H1 (cell line): ENCODE data around the gene RNF220. TPM values are rescaled to one million over a fixed set of nuclear protein-coding genes. Genes with fewer than 3 reads are reported as not detected.

ENCODE experiments used
- CTCF ChIA-PET: fragments of 300-600 bp; sonication (Branson Sonifier 250); formaldehyde crosslinking; loops from one replicate; lab custom pipeline; 2021; ENCODE audit not compliant: partially characterized antibody; lab: Charles Lee
- POLR2A ChIA-PET: fragments of 300-600 bp; sonication (Branson Sonifier 250); formaldehyde crosslinking; loops from one replicate; lab custom pipeline; 2021; ENCODE audit warnings: inconsistent platforms; ENCODE audit not compliant: partially characterized antibody; lab: Charles Lee
- DNase-seq, 2 experiments: peaks; one replicate each; pipeline versions ENCODE4 v3.0.0 to v3.0.0-alpha.2; 2010 to 2022; ENCODE audit warnings: low spot score in 2 of 2, low read depth in 1 of 2, mixed read lengths in 1 of 2
- FAIRE-seq: peaks from 2 replicates; lab custom pipeline; 2011; peaks lifted over from hg19 to GRCh38; lab: Jason Lieb, UNC
- H2AFZ ChIP-seq: 2 replicates; pipeline ENCODE4 v1.8.1; 2012; ENCODE audit warnings: low read length, inconsistent platforms
- H2AK5ac ChIP-seq: 2 replicates; pipeline ENCODE4 v1.6.1; 2013; ENCODE audit warnings: low read depth, low read length
- H2BK120ac ChIP-seq: replicated peaks from 2 replicates; pipeline ENCODE3; 2013; ENCODE audit warnings: low read depth, low read length, inconsistent platforms
- H2BK12ac ChIP-seq: 2 replicates; pipeline ENCODE4 v1.6.1; 2013; ENCODE audit warnings: low read depth, low read length
- H2BK15ac ChIP-seq: 2 replicates; pipeline ENCODE4 v1.6.1; 2013; ENCODE audit warnings: low read length
- H2BK20ac ChIP-seq: 2 replicates; pipeline ENCODE4 v1.6.1; 2013; ENCODE audit warnings: low read length
- H2BK5ac ChIP-seq: 2 replicates; pipeline ENCODE4 v1.6.1; 2013; ENCODE audit warnings: low read depth, low read length
- H3K14ac ChIP-seq: 2 replicates; pipeline ENCODE4 v1.6.1; 2013; ENCODE audit warnings: inconsistent platforms; ENCODE audit not compliant: insufficient read length
- H3K18ac ChIP-seq: 2 replicates; pipeline ENCODE4 v1.6.1; 2013; ENCODE audit warnings: low read length; ENCODE audit errors: extremely low read depth
- H3K23ac ChIP-seq: 2 replicates; pipeline ENCODE4 v1.6.1; 2013; ENCODE audit warnings: inconsistent platforms; ENCODE audit not compliant: insufficient read length
- H3K23me2 ChIP-seq: 2 replicates; pipeline ENCODE4 v1.6.1; 2013; ENCODE audit warnings: low read depth, low read length
- H3K27ac ChIP-seq: 2 replicates; pipeline ENCODE4 v1.6.1; 2011; ENCODE audit warnings: low read depth, low read length, inconsistent platforms
- H3K27me3 ChIP-seq, 4 experiments: replicated peaks in 1 of 4; 1 replicate in 1 of 4; 2 replicates in 3 of 4; pipeline versions ENCODE4 v1.6.1 to v1.8.1; 2011 to 2013; ENCODE audit warnings: low read length in 3 of 4, mild to moderate bottlenecking in 3 of 4, inconsistent platforms in 2 of 4, mixed read lengths in 2 of 4, moderate library complexity in 1 of 4; ENCODE audit not compliant: control insufficient read depth in 3 of 4, insufficient read depth in 3 of 4; ENCODE audit errors: extremely low read depth in 1 of 4
- H3K36me3 ChIP-seq, 4 experiments: 2 replicates each; pipeline versions ENCODE4 v1.6.1 to v1.8.1; 2011 to 2013; ENCODE audit warnings: mild to moderate bottlenecking in 4 of 4, low read length in 3 of 4, moderate library complexity in 2 of 4, control low read depth in 1 of 4, inconsistent platforms in 1 of 4; ENCODE audit not compliant: insufficient read depth in 4 of 4, control insufficient read depth in 2 of 4
- H3K4ac ChIP-seq: replicated peaks from 2 replicates; pipeline ENCODE3; 2013; ENCODE audit warnings: low read length, low read depth, mixed read lengths, inconsistent platforms; ENCODE audit not compliant: insufficient read length
- H3K4me1 ChIP-seq, 4 experiments: replicated peaks in 1 of 4; 1 replicate in 1 of 4; 2 replicates in 3 of 4; pipeline versions ENCODE4 v1.6.1 to v1.8.1; 2011 to 2013; ENCODE audit warnings: low read length in 3 of 4, inconsistent platforms in 2 of 4, mixed read lengths in 1 of 4; ENCODE audit not compliant: insufficient read depth in 4 of 4, control insufficient read depth in 3 of 4
- H3K4me2 ChIP-seq, 2 experiments: 2 replicates each; pipeline versions ENCODE4 v1.6.1 to v1.8.1; 2011 to 2013; ENCODE audit warnings: low read depth in 2 of 2, low read length in 2 of 2, control low read depth in 1 of 2, inconsistent platforms in 1 of 2, mild to moderate bottlenecking in 1 of 2; ENCODE audit not compliant: insufficient read depth in 1 of 2
- H3K4me3 ChIP-seq, 4 experiments: fragments of 200-600, 300-600 bp in 1 of 4; sonication (generic), shearing (Covaris generic), sonication (Bioruptor Twin) in 1 of 4; 2 replicates each; pipeline versions ENCODE4 v1.5.1 to v1.8.1; 2011 to 2016; ENCODE audit warnings: low read length in 4 of 4, low read depth in 3 of 4, control low read depth in 2 of 4, inconsistent platforms in 2 of 4, mild to moderate bottlenecking in 2 of 4, mixed read lengths in 1 of 4, moderate library complexity in 1 of 4; ENCODE audit not compliant: insufficient read depth in 2 of 4; ENCODE audit errors: extremely low read depth in 1 of 4
- H3K56ac ChIP-seq: replicated peaks from 2 replicates; pipeline ENCODE3; 2013; ENCODE audit warnings: low read depth, mild to moderate bottlenecking, mixed read lengths, low read length, inconsistent platforms; ENCODE audit not compliant: insufficient read length
- H3K79me1 ChIP-seq: 2 replicates; pipeline ENCODE4 v1.6.1; 2013; ENCODE audit warnings: low read depth, low read length, control low read depth
- H3K79me2 ChIP-seq, 2 experiments: 2 replicates each; pipeline versions ENCODE4 v1.6.1 to v1.8.1; 2012 to 2013; ENCODE audit warnings: low read length in 2 of 2, mild to moderate bottlenecking in 2 of 2, inconsistent platforms in 1 of 2; ENCODE audit not compliant: insufficient read depth in 2 of 2, control insufficient read depth in 1 of 2
- H3K9ac ChIP-seq, 4 experiments: replicated peaks in 1 of 4; 1 replicate in 1 of 4; 2 replicates in 3 of 4; pipeline versions ENCODE4 v1.6.1 to v1.8.1; 2011 to 2013; ENCODE audit warnings: low read depth in 3 of 4, low read length in 3 of 4, control low read depth in 2 of 4, mild to moderate bottlenecking in 2 of 4, moderate library complexity in 2 of 4, inconsistent platforms in 1 of 4; ENCODE audit errors: extremely low read depth in 1 of 4
- H3K9me3 ChIP-seq, 2 experiments: 2 replicates each; pipeline versions ENCODE4 v1.6.1 to v1.8.1; 2012 to 2013; ENCODE audit warnings: mild to moderate bottlenecking in 2 of 2, moderate library complexity in 2 of 2, control low read depth in 1 of 2, inconsistent platforms in 1 of 2, low read depth in 1 of 2, low read length in 1 of 2, mixed read lengths in 1 of 2; ENCODE audit not compliant: insufficient read depth in 2 of 2
- H4K20me1 ChIP-seq, 2 experiments: replicated peaks in 1 of 2; 2 replicates each; pipeline versions ENCODE3 to v1.8.1; 2011 to 2013; ENCODE audit warnings: inconsistent platforms in 2 of 2, low read length in 2 of 2, mild to moderate bottlenecking in 1 of 2; ENCODE audit not compliant: insufficient read depth in 2 of 2, control insufficient read depth in 1 of 2
- H4K5ac ChIP-seq: 2 replicates; pipeline ENCODE4 v1.6.1; 2013; ENCODE audit warnings: low read length, low read depth, mixed read lengths, inconsistent platforms; ENCODE audit not compliant: insufficient read length
- H4K8ac ChIP-seq: 2 replicates; pipeline ENCODE4 v1.8.0; 2013; ENCODE audit warnings: mild to moderate bottlenecking, moderate library complexity, low read length, inconsistent platforms; ENCODE audit not compliant: insufficient read depth; ENCODE audit errors: extremely low read depth
- H4K91ac ChIP-seq: replicated peaks from 2 replicates; pipeline ENCODE3; 2013; ENCODE audit warnings: low read length, mixed read lengths, inconsistent platforms; ENCODE audit not compliant: insufficient read length
- BACH1 ChIP-seq: IDR thresholded peaks from 2 replicates; pipeline ENCODE4 v1.6.1; 2012; ENCODE audit warnings: low read length, improper control_type of control experiment
- BCL11A ChIP-seq, 2 experiments: IDR thresholded peaks; one replicate each; pipeline ENCODE4 v1.6.1; 2011; ENCODE audit warnings: low read depth in 2 of 2, low read length in 2 of 2, mild to moderate bottlenecking in 2 of 2
- CBX8 ChIP-seq: fragments of 300-800, 300-1000 bp; sonication (generic); IDR thresholded peaks from 2 replicates; pipeline ENCODE4 v1.7.1; 2016; ENCODE audit warnings: low read depth, low read length, borderline replicate concordance
- CEBPB ChIP-seq: IDR thresholded peaks from 2 replicates; pipeline ENCODE4 v1.6.1; 2012; ENCODE audit warnings: low read depth, low read length
- CTCF ChIP-seq, 3 experiments: IDR thresholded peaks; 1 replicate in 2 of 3; 2 replicates in 1 of 3; pipeline versions ENCODE4 v1.5.1 to v1.6.1; 2011; ENCODE audit warnings: low read length in 3 of 3, mild to moderate bottlenecking in 3 of 3, inconsistent platforms in 2 of 3, low read depth in 1 of 3, moderate library complexity in 1 of 3; ENCODE audit not compliant: insufficient read depth in 1 of 3; ENCODE audit errors: control extremely low read depth in 1 of 3
- EZH2 ChIP-seq: fragments of 200-600 bp; sonication (generic); IDR thresholded peaks from 2 replicates; pipeline ENCODE4 v1.7.1; 2012; ENCODE audit warnings: low read depth, mild to moderate bottlenecking, moderate library complexity, low read length, inconsistent platforms; ENCODE audit not compliant: severe bottlenecking
- FOSL1 ChIP-seq: IDR thresholded peaks from 2 replicates; pipeline ENCODE4 v1.6.1; 2011; ENCODE audit warnings: mild to moderate bottlenecking, low read depth, low read length, moderate library complexity; ENCODE audit not compliant: insufficient read depth
- NANOG ChIP-seq: IDR thresholded peaks from 2 replicates; pipeline ENCODE4 v1.6.1; 2011; ENCODE audit warnings: low read length, low read depth, mild to moderate bottlenecking, inconsistent platforms; ENCODE audit not compliant: insufficient read depth, poor library complexity, severe bottlenecking
- POLR2AphosphoS5 ChIP-seq: IDR thresholded peaks from 2 replicates; pipeline ENCODE4 v1.6.1; 2011; ENCODE audit warnings: low read depth, low read length
- POU5F1 ChIP-seq: IDR thresholded peaks from 2 replicates; pipeline ENCODE4 v1.6.1; 2011; ENCODE audit warnings: low read depth, mild to moderate bottlenecking, low read length, moderate library complexity
- SIX5 ChIP-seq: IDR thresholded peaks from 2 replicates; pipeline ENCODE4 v1.6.1; 2011; ENCODE audit warnings: mild to moderate bottlenecking, low read depth, low read length
- SP1 ChIP-seq: IDR thresholded peaks from 2 replicates; pipeline ENCODE4 v1.6.1; 2011; ENCODE audit warnings: low read depth, low read length
- TBP ChIP-seq: IDR thresholded peaks from 2 replicates; pipeline ENCODE4 v1.6.1; 2011; ENCODE audit warnings: low read depth, low read length, improper control_type of control experiment
- WGBS, 2 experiments: shearing (Covaris generic) in 1 of 2; methylation state at CpG; one replicate each; pipeline versions ENCODE4 v1.1.6 to v1.1.7; 2013 to 2015; ENCODE audit warnings: low lambda C conversion rate in 2 of 2, mixed read lengths in 2 of 2, inconsistent platforms in 1 of 2, low coverage in 1 of 2, missing lambda C conversion rate in 1 of 2; ENCODE audit not compliant: insufficient replicate concordance in 2 of 2, insufficient coverage in 1 of 2, insufficient read length in 1 of 2; ENCODE audit errors: extremely low coverage in 1 of 2, missing lambda C conversion rate in 1 of 2; 5-methylcytosine and 5-hydroxymethylcytosine counted together
- polyA plus RNA-seq, 7 experiments: library from polyadenylated mRNA; depleted of rRNA in 3 of 7; stranded (reverse) in 5 of 7; unstranded in 2 of 7; fragments of >200 nt in 5 of 7; fragments of 200-250 nt in 2 of 7; gene quantifications; 1 replicate in 5 of 7; 2 replicates in 1 of 7; 4 replicates in 1 of 7; pipeline versions ENCODE4 v1.2.1 to v1.2.3, GENCODE V29; 2011 to 2013; ENCODE audit warnings: missing spikeins in 2 of 7, mixed read lengths in 2 of 7
- total RNA-seq: library from RNA; stranded (reverse); fragmentation: NEBNext Ultra II Directional; extraction: Animal tissue kit (Norgen Biotek cat#: 25700); gene quantifications from 2 replicates; pipeline ENCODE4 v1.2.1, GENCODE V29; 2021

RNF220 gene
- total and polyA plus RNA-seq, 2 of the 8 experiments (the other 6 are each of a cell fraction or from before 2014, with no cell fraction given), result 123 to 160 TPM

- 91% methylated on average over 3 of the region's 3 CpGs; no CpG with 5 or more reads in 1 of the 2 experiments for WGBS, 2 experiments
- CTCF ChIA-PET, result interaction anchor here (3.4 kb wide), 1 partner anchor 13 kb away, joined by 15 read pairs; no protein-coding TSS in a partner anchor
- TF ChIP-seq CTCF (IDR thresholded peaks at IDR 0.05; ENCODE audit: control extremely low read depth in 1 of 3, insufficient read depth in 1 of 3, low read depth in 1 of 3, low read length in 3 of 3) (no peak), BACH1 (no peak), BCL11A (IDR thresholded peaks at IDR 0.05; ENCODE audit: low read depth in 2 of 2, low read length in 2 of 2) (no peak), POLR2AphosphoS5 (no peak), POU5F1 (no peak), NANOG (no peak), TBP (no peak), CEBPB (no peak), EZH2 (no peak), FOSL1 (no peak), SP1 (no peak), SIX5 (no peak), CBX8 (no peak)
Measured at GRCh38 chr1:44693900-44694299, 288.8 kb downstream of the RNF220 start.

More at GRCh38 chr1:44693900-44694299, 288.8 kb downstream of the RNF220 start:
- H3K9ac ChIP-seq, result no peak overlapping the region
- no peak overlapping the region for H3K56ac ChIP-seq
- no peak overlapping the region for H4K5ac ChIP-seq
- no peaks in the 10 kb centered on the region for H3K9me3 ChIP-seq
- DNase-seq (no peak), FAIRE-seq (no peak)
- H4K8ac ChIP-seq, result no peak overlapping the region
- H2BK12ac ChIP-seq, result no peak overlapping the region
- H3K27ac ChIP-seq, result no peak overlapping the region
- H3K23me2 ChIP-seq, result no peaks in the 10 kb centered on the region
- H3K23ac ChIP-seq, result no peak overlapping the region
- no peak overlapping the region for H2BK5ac ChIP-seq
- no peak overlapping the region for H2BK15ac ChIP-seq
- H4K20me1 ChIP-seq, result no peaks in the 10 kb centered on the region
- H3K4me2 ChIP-seq, result no peak overlapping the region
- no peak overlapping the region for H3K4ac ChIP-seq
- no peak overlapping the region for H3K18ac ChIP-seq
- POLR2A ChIA-PET, result no interaction called here
- no peaks in the 10 kb centered on the region for H3K79me1 ChIP-seq
- H2AK5ac ChIP-seq, result no peak overlapping the region
- H3K27me3 ChIP-seq, result no peaks in the 10 kb centered on the region
- no peak overlapping the region for H4K91ac ChIP-seq
- H3K14ac ChIP-seq, result no peak overlapping the region
- H2AFZ ChIP-seq, result no peak overlapping the region
- H3K79me2 ChIP-seq, result no peaks in the 10 kb centered on the region
- no peak overlapping the region for H2BK20ac ChIP-seq
- H2BK120ac ChIP-seq, result no peak overlapping the region
- H3K4me3 ChIP-seq, result no peak overlapping the region
- H3K36me3 ChIP-seq, result no peaks in the 10 kb centered on the region
- H3K4me1 ChIP-seq, result peaks cover 0 to 7% (median 3%) of the 10 kb centered on the region in 4 experiments; a peak in 3 of 7 replicates
